HepG2 (cell line): Measurements from ENCODE around the gene CHTF8. TPM values are rescaled to one million over a fixed set of nuclear protein-coding genes. Genes with fewer than 3 reads are reported as not detected.

Source experiments
- ARID2 ChIP-seq: sonication (generic); formaldehyde crosslinking; IDR thresholded peaks from 2 replicates; pipeline ENCODE4 v1.8.1; 2022; ENCODE audit warnings: mild to moderate bottlenecking, missing genetic modification reagents, borderline replicate concordance
- CCDC6 ChIP-seq: sonication (generic); formaldehyde crosslinking; IDR thresholded peaks from 2 replicates; pipeline ENCODE4 v1.8.1; 2022; ENCODE audit warnings: mild to moderate bottlenecking, missing genetic modification reagents, moderate library complexity
- CHCHD3 ChIP-seq: sonication (generic); formaldehyde crosslinking; IDR thresholded peaks from 2 replicates; pipeline ENCODE4 v1.8.0; 2022; ENCODE audit warnings: mild to moderate bottlenecking, missing genetic modification reagents, moderate library complexity
- ESRRA ChIP-seq: sonication (generic); formaldehyde crosslinking; IDR thresholded peaks from 2 replicates; pipeline ENCODE4 v1.5.1; 2020; ENCODE audit warnings: mild to moderate bottlenecking, low read depth, missing genetic modification reagents
- GTF3A ChIP-seq: sonication (generic); formaldehyde crosslinking; conservative IDR thresholded peaks from 2 replicates; pipeline ENCODE4 v1.4.0; 2020; ENCODE audit warnings: mild to moderate bottlenecking, missing genetic modification reagents
- HNF1B ChIP-seq: sonication (generic); formaldehyde crosslinking; IDR thresholded peaks from 2 replicates; pipeline ENCODE4 v1.5.1; 2020; ENCODE audit warnings: mild to moderate bottlenecking, moderate library complexity, missing genetic modification reagents
- HNF4A ChIP-seq: sonication (generic); formaldehyde crosslinking; IDR thresholded peaks from 2 replicates; pipeline ENCODE4 v1.4.0; 2020; ENCODE audit warnings: missing genetic modification reagents
- MED1 ChIP-seq: sonication (generic); formaldehyde crosslinking; IDR thresholded peaks from 2 replicates; pipeline ENCODE4 v1.4.0; 2020; ENCODE audit warnings: missing genetic modification reagents
- MED8 ChIP-seq: sonication (generic); formaldehyde crosslinking; IDR thresholded peaks from 2 replicates; pipeline ENCODE4 v1.8.1; 2023; ENCODE audit warnings: mild to moderate bottlenecking, missing genetic modification reagents; ENCODE audit not compliant: insufficient replicate concordance
- NR2F1 ChIP-seq, 2 experiments: fragments of 450-650 bp in 1 of 2; formaldehyde crosslinking in 1 of 2; IDR thresholded peaks; 2 replicates each; pipeline versions ENCODE4 v1.5.0 to v1.6.1; 2016 to 2020; ENCODE audit warnings: mild to moderate bottlenecking in 1 of 2, missing compliant biosample characterization in 1 of 2, missing genetic modification reagents in 1 of 2, moderate library complexity in 1 of 2
- PRDM10 ChIP-seq: sonication (generic); formaldehyde crosslinking; IDR thresholded peaks from 2 replicates; pipeline ENCODE4 v1.4.0; 2020; ENCODE audit warnings: low read depth, missing genetic modification reagents
- ZFP37 ChIP-seq: sonication (generic); formaldehyde crosslinking; IDR thresholded peaks from 2 replicates; pipeline ENCODE4 v1.4.0; 2020; ENCODE audit warnings: missing genetic modification reagents, borderline replicate concordance
- ZFP82 ChIP-seq: sonication (generic); formaldehyde crosslinking; IDR thresholded peaks from 2 replicates; pipeline ENCODE4 v1.5.1; 2020; ENCODE audit warnings: mild to moderate bottlenecking, missing genetic modification reagents, borderline replicate concordance
- ZKSCAN1 ChIP-seq: fragments of 150-350 bp; IDR thresholded peaks from 2 replicates; pipeline ENCODE4 v1.6.1; 2014; ENCODE audit warnings: low read length
- ZNF12 ChIP-seq: sonication (generic); formaldehyde crosslinking; IDR thresholded peaks from 2 replicates; pipeline ENCODE4 v1.5.0; 2020; ENCODE audit warnings: missing genetic modification reagents
- ZNF292 ChIP-seq: sonication (generic); formaldehyde crosslinking; IDR thresholded peaks from 2 replicates; pipeline ENCODE4 v1.8.1; 2022; ENCODE audit warnings: mild to moderate bottlenecking, low read depth, missing genetic modification reagents, borderline replicate concordance
- ZNF569 ChIP-seq: sonication (generic); formaldehyde crosslinking; IDR thresholded peaks from 2 replicates; pipeline ENCODE4 v1.5.0; 2020; ENCODE audit warnings: mild to moderate bottlenecking, missing genetic modification reagents, moderate library complexity, borderline replicate concordance
- ZNF691 ChIP-seq: sonication (generic); formaldehyde crosslinking; IDR thresholded peaks from 2 replicates; pipeline ENCODE4 v1.4.0; 2020; ENCODE audit warnings: missing genetic modification reagents, low read depth, mild to moderate bottlenecking, borderline replicate concordance
- polyA plus RNA-seq, 8 experiments: library from polyadenylated mRNA; depleted of rRNA in 3 of 8; stranded (reverse) in 7 of 8; unstranded in 1 of 8; fragments of >200 nt; fragmentation: Illumina TruSeq in 4 of 8; extraction: Trizol in 4 of 8; gene quantifications; 2 replicates each; pipeline versions ENCODE4 v1.2.1 to v1.2.3, GENCODE V29; 2011 to 2016; ENCODE audit warnings: low read depth in 4 of 8, missing spikeins in 1 of 8, mixed read lengths in 1 of 8; ENCODE audit not compliant: insufficient read depth in 1 of 8
- total RNA-seq, 5 experiments: library from RNA; depleted of rRNA; stranded (reverse); fragments of >200 nt; fragmentation: Illumina TruSeq; extraction: Trizol; gene quantifications; 2 replicates each; pipeline ENCODE4 v1.2.3, GENCODE V29; 2016; ENCODE audit warnings: low read depth in 1 of 5
- TF ChIP-seq, protein P1 (sequence below): sonication (generic); formaldehyde crosslinking; IDR thresholded peaks from 2 replicates; pipeline ENCODE4 v1.4.0; 2020; ENCODE audit warnings: missing genetic modification reagents
- TF ChIP-seq, protein P2 (sequence below): sonication (generic); formaldehyde crosslinking; IDR thresholded peaks from 2 replicates; pipeline ENCODE4 v1.5.0; 2020; ENCODE audit warnings: missing genetic modification reagents

The CHTF8 gene
- total and polyA plus RNA-seq, 2 of the 13 experiments (the other 11 are each of a cell fraction or from before 2014, with no cell fraction given) = 37.2 to 67.5 TPM

- TF ChIP-seq, protein P1, sequence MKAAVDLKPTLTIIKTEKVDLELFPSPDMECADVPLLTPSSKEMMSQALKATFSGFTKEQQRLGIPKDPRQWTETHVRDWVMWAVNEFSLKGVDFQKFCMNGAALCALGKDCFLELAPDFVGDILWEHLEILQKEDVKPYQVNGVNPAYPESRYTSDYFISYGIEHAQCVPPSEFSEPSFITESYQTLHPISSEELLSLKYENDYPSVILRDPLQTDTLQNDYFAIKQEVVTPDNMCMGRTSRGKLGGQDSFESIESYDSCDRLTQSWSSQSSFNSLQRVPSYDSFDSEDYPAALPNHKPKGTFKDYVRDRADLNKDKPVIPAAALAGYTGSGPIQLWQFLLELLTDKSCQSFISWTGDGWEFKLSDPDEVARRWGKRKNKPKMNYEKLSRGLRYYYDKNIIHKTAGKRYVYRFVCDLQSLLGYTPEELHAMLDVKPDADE (CRISPR knock-in tag) = no peak
- no peak for TF ChIP-seq ZNF569 (CRISPR knock-in tag)
- no peak for TF ChIP-seq ZKSCAN1
- TF ChIP-seq CHCHD3 (CRISPR knock-in tag) = peak; percentile 21; the same call in 1 of the 2 replicates
- peak; percentile 48; the same call in 1 of the 2 replicates for TF ChIP-seq ESRRA (CRISPR knock-in tag)
- peak; percentile 31; the same call in 1 of the 2 replicates for TF ChIP-seq MED1 (CRISPR knock-in tag)
- TF ChIP-seq ZNF292 (CRISPR knock-in tag) = peak; percentile 53; the same call in 1 of the 2 replicates
- TF ChIP-seq HNF1B (CRISPR knock-in tag) = peak; percentile 56; the same call in 1 of the 2 replicates
- TF ChIP-seq ZNF12 (CRISPR knock-in tag) = no peak
- no peak for TF ChIP-seq GTF3A (CRISPR knock-in tag)
- peak; percentile 72 for TF ChIP-seq MED8 (CRISPR knock-in tag)
- peak; percentile 47; the same call in 1 of the 2 replicates for TF ChIP-seq ZFP82 (CRISPR knock-in tag)
- peak; percentile 97 for TF ChIP-seq ZNF691
- peak; percentile 44; the same call in 1 of the 2 replicates for TF ChIP-seq ZFP37
- TF ChIP-seq, protein P2, sequence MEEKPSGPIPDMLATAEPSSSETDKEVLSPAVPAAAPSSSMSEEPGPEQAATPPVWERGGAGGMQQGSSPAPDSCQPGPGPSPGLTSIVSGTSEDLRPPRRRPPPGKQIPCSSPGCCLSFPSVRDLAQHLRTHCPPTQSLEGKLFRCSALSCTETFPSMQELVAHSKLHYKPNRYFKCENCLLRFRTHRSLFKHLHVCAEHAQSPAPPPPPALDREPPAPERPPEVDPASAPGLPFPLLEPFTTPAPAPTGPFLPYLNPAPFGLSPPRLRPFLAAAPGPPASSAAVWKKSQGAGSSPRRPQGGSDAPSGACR = no peak
- TF ChIP-seq PRDM10 = no peak
- TF ChIP-seq CCDC6 (CRISPR knock-in tag) = peak; percentile 92
- 0 out of 2 replicates have a peak, but pooled peaks have one; percentile 14 for TF ChIP-seq ARID2 (CRISPR knock-in tag)
- TF ChIP-seq NR2F1 (CRISPR knock-in tag; IDR thresholded peaks at IDR 0.05) = no peak
- TF ChIP-seq HNF4A = 0 out of 2 replicates have a peak, but pooled peaks have one; percentile 14
Observed at GRCh38 chr16:69132424-69133252, at the start of gene CHTF8, which contains the start of gene UTP4 (continued).
